Measurements from ENCODE around the gene TTLL9.

DNA sequence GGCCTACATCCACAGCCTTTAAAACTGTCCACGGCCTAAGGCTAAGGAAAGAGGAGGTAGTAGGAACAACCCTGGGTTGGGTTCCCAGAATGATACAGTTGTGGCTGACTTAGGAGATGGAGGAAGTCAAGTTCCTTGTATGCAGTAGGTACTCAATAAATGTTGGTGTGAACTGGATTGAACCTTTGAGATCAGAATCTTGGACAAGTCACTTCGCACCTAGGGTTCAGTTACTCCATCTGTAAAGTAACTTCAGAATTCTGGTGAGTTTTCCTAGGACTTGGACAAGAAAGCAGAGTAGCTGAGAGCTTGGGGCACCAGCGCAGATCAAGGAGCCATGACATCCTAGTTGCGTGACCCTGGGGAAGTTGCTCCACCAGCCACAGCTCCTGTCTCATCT, 106.6 kb downstream of the TTLL9 start:
- TF ChIP-seq, protein P1, sequence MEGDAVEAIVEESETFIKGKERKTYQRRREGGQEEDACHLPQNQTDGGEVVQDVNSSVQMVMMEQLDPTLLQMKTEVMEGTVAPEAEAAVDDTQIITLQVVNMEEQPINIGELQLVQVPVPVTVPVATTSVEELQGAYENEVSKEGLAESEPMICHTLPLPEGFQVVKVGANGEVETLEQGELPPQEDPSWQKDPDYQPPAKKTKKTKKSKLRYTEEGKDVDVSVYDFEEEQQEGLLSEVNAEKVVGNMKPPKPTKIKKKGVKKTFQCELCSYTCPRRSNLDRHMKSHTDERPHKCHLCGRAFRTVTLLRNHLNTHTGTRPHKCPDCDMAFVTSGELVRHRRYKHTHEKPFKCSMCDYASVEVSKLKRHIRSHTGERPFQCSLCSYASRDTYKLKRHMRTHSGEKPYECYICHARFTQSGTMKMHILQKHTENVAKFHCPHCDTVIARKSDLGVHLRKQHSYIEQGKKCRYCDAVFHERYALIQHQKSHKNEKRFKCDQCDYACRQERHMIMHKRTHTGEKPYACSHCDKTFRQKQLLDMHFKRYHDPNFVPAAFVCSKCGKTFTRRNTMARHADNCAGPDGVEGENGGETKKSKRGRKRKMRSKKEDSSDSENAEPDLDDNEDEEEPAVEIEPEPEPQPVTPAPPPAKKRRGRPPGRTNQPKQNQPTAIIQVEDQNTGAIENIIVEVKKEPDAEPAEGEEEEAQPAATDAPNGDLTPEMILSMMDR (IDR thresholded peaks at IDR 0.05): no peak
- no peak for TF ChIP-seq POLR2A (IDR thresholded peaks at IDR 0.05)

All from thyroid gland (tissue), 4 donors.